HL-60/S4 treated with phorbol 12-myristate 13-acetate at 8.2 ng/mL for 4 days and 3 days (cell line): ENCODE results near the gene PCBD1.

Experiments used
- in situ Hi-C: fragments of 300-500 bp; cut with MboI; formaldehyde crosslinking; loops from 2 replicates; pipeline ENCODE4 v1.15.0; 2022; ENCODE audit warnings: low sequenced_read_pairs

The PCBD1 gene

DNA sequence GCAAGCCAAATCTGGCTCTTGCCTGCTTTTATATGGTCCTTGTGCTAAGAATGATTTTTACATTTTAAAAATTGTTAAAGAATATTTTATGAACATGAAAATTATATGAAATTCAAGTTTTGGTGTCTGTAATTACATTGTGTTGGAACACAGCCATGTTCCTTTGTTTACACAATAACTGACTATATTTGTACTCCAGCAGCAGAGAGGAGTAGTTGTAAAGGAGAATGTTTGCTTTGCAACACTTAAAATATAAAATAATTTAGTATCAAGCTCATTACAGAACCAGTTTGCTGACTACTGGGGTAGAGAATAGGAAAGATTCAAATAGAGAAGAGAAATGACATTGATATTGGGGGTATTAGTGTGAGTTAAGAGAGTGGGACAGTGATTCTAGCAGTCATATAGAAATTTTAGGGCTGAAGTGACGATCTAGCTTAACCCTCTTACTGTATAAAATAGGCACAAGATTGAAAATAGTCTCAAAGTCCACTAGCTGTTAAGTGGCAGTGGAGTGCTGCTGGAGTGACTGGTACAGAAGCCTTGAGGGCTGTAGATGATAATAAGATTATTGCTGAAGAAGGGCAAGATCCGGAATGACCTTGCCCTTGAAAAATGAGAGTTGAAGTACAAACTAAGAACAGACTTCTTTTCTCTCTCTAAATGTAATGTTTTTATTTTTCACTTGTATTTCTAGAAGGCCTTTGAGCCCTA, 44.4 kb downstream of the PCBD1 start:
- in situ Hi-C loops = no loop called here

DNA sequence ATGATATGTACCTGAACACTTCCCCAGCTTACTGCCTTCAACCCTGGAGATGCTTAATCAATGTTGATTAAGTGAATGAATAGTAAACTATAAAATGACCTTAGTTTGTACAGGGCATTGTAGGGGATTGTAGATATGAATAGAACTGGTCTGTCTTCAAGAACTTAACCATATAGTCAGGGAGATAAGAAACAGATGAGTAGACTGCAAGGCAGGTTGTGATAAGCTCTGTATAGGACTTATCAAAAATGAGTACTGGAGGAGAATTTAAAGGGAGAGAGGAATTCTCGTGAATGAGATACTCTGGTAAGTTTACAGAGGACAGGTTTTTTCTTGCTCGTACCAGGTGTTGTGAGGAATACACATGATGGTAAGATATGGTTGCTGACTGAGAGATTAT, 45.0 kb downstream of the PCBD1 start:
- in situ Hi-C loops = no loop called here

DNA sequence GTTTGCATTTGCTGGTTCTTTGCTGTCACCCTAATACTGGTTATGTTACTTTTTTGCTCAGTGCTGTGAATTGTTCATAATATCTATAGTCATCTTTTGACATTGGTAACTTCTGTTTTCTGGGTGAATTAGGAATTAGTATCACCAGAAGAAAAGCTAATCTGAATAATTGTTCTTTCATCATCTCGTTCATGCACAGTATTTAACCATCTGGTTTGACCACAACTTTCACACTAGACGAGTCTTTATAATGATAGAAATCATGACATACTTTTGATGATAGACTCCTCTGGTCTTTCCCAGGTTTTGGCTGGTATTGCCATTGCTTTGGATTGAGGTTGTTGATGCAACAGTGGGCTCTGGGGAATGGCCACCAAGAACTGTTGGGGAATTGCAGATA, 47.5 kb downstream of the PCBD1 start:
- in situ Hi-C loops = no loop called here

DNA sequence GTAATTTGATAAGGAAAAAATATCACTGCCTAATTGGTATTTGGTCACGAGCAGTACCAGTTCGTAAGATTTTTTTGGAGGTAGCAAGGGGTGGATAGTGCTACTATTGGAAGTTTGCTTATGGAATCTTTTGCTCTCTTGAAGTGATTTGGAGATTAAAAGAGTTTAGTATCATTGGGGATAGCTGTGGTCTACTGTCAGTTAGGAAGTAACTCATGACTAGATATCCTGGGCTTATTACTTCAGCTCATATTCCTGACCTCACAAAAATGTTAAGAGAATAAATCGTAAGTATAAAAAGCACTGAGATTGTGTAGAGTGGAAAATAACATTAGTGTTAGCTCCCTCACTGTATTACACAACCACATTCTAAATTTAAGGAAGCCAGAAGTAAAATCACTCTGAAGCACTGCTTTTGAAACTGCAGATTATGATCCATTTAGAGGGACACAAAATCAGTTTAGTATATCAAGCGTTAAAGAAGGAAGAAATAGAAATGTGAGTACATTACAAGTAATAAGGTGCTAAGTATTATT, 50.0 kb downstream of the PCBD1 start:
- in situ Hi-C loops = no loop called here

DNA sequence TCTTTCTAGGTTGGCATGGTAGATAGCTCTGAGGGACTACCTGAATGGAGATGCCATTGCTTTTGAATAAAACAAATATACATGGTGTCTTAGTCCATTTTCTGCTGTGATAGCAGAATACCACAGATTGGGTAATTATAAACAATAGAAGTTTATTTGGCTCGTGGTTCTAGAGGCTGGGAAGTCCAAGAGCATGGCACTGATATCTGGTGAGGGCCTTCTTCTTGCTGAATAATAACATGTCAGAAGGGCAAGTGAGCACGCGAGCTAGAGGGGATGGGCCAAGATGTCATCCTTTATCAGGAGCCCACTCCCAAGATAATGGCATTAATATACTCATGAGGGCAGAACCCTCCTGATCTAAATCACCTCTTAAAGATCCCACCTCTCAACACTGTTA, 50.7 kb downstream of the PCBD1 start:
- in situ Hi-C loops = no loop called here

DNA sequence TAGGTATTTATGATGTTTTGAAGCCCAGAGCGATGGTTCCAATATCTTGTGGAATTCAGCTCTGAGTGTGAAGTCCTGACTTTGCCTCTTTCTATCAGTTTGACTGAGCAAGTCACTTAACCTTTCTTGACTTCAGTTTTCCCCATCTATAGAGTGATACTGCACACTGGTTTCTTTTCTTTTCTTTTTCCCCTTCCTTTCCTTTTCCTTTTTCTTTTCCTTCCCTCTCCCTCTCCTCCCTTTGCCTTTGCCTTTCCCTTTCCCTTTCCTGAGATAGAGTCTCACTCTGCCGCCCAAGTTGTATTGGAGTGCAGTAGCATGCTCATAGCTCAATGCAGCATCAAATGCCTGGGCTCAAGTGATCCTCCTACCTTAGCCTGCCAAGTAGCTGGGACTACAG, 52.0 kb downstream of the PCBD1 start:
- in situ Hi-C loops = no loop called here

DNA sequence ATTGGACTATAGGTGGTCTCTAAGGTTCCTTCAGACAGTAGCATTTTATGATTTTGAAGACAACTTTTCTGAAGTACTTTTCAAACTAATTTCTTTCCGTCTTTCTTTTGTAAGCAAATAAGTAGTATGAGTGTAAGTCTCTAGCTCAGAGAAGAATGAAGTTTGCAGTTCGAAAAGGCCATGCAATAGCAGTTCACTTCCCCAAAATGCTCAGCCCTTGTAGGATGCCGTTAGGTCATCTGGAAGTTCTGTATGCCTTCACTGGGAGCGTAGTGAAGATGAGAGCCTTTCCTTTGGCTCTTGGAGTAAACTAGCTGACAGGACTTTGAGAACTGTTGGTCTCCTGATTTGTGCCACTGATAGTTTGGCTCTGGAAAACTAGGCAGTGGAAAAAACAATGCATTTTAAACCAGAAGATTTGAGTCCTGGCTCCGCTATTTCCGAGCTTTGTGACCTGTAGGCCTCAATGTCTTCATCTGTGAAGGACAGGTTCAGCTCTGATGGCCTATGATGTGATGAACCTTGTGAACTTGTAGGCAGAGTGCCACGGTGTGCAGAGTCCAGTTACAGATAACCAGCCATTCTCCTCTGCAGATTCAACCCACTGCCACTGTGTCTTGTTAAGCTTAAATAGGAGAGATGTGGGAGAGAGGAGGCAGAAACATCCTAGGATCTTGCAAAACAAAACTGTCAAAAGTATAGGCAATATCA, 53.8 kb downstream of the PCBD1 start:
- in situ Hi-C loops = no loop called here

DNA sequence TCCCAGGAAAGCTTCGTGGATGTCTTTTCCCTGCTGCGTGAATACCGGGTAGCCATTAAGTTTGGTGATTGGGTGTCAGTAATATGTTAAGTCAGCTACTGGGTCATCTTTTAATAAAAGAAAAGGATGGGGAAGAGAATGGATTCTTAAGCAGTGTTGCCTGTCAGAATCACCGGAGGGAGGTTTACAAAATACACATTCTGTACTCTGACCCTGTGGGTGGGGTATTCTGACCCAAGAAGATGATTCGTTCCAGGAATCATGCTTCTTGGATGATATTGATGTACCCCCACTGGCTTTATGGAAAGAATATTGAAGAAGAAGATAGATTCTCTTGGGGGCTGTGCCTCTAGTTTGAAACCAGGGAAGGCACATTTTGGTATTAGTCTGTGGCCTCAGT, 54.3 kb downstream of the PCBD1 start:
- in situ Hi-C loops = no loop called here

DNA sequence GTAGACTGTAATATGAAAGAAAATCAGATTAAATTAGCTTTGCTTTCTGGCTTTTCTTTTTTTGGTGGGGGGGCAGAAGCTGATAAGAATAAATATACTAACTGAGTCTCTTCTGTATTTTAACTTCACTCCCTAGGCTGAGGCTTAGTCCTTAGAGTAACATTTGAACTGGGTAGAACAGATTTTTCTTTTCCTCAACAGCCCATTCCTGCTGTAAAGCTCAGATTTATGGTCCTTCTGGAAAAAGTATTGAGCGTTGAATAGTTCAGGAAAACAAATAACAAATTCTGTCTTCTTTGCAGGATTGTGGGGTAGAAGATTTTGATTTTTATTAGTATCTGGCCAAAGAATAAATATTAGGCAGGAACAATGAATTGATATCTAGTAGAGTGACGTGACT, 54.8 kb downstream of the PCBD1 start:
- in situ Hi-C loops = no loop called here
